Progenitor cell of endocrine pancreas (in vitro differentiated cells): Measurements from ENCODE around the gene ECHDC3. TPM values are rescaled to one million over a fixed set of nuclear protein-coding genes. Genes with fewer than 3 reads are reported as not detected.
"Not testable (repeated sequence)": the region's sequence is repeated elsewhere in the genome, so short reads cannot be mapped to it uniquely, and the experiment has no call there.

Source experiments
- DNase-seq: peaks from one replicate; pipeline ENCODE4 v3.0.0; 2021; ENCODE audit warnings: low spot score; ENCODE audit not compliant: unreplicated experiment
- H3K27ac Mint-ChIP-seq: 2 replicates; pipeline ENCODE4 v1.8.0; 2021; ENCODE audit warnings: mild to moderate bottlenecking, moderate library complexity, mixed read lengths
- H3K27me3 Mint-ChIP-seq: 2 replicates; pipeline ENCODE4 v1.8.0; 2021; ENCODE audit warnings: mixed read lengths
- H3K36me3 Mint-ChIP-seq: 2 replicates; pipeline ENCODE4 v1.8.0; 2022; ENCODE audit warnings: mixed read lengths; ENCODE audit not compliant: insufficient read depth
- H3K4me1 Mint-ChIP-seq: 2 replicates; pipeline ENCODE4 v1.8.0; 2021; ENCODE audit warnings: low read depth, mixed read lengths
- H3K4me3 Mint-ChIP-seq: 2 replicates; pipeline ENCODE4 v1.8.0; 2021; ENCODE audit warnings: low read depth, mild to moderate bottlenecking, moderate library complexity, mixed read lengths
- H3K9me3 Mint-ChIP-seq: 2 replicates; pipeline ENCODE4 v1.8.0; 2021; ENCODE audit warnings: low read depth, mixed read lengths
- CTCF ChIP-seq: fragments of 200-600 bp; sonication (generic); IDR thresholded peaks from one replicate; pipeline ENCODE4 v1.5.0; 2021; ENCODE audit warnings: antibody characterized with exemption, mild to moderate bottlenecking; ENCODE audit not compliant: unreplicated experiment
- total RNA-seq: library from RNA; stranded (reverse); gene quantifications from 2 replicates; pipeline ENCODE4 v1.2.1, GENCODE V29; 2021

Gene ECHDC3
- total RNA-seq, 1 donor from 2014 or later: 2.3 TPM

GRCh38 chr10:11704092-11704491, 38.1 kb upstream of the ECHDC3 start:
- Mint-ChIP-seq H3K36me3 (no peaks in the 10 kb centered on the region), H3K27ac (no peak overlapping the region), H3K27me3 (peaks cover 4% of the 10 kb centered on the region), H3K4me3 (no peak overlapping the region), H3K9me3 (no peaks in the 10 kb centered on the region), H3K4me1 (peaks cover 23% of the 10 kb centered on the region)
- TF ChIP-seq CTCF: no peak
- DNase-seq: no peak

GRCh38 chr10:11705722-11706121, 36.5 kb upstream of the ECHDC3 start:
- Mint-ChIP-seq H3K36me3 (no peaks in the 10 kb centered on the region), H3K9me3 (no peaks in the 10 kb centered on the region), H3K4me1 (peaks cover 14% of the 10 kb centered on the region), H3K27me3 (peaks cover 4% of the 10 kb centered on the region), H3K27ac (no peak overlapping the region), H3K4me3 (no peak overlapping the region)
- DNase-seq: no peak
- no peak for TF ChIP-seq CTCF

DNA sequence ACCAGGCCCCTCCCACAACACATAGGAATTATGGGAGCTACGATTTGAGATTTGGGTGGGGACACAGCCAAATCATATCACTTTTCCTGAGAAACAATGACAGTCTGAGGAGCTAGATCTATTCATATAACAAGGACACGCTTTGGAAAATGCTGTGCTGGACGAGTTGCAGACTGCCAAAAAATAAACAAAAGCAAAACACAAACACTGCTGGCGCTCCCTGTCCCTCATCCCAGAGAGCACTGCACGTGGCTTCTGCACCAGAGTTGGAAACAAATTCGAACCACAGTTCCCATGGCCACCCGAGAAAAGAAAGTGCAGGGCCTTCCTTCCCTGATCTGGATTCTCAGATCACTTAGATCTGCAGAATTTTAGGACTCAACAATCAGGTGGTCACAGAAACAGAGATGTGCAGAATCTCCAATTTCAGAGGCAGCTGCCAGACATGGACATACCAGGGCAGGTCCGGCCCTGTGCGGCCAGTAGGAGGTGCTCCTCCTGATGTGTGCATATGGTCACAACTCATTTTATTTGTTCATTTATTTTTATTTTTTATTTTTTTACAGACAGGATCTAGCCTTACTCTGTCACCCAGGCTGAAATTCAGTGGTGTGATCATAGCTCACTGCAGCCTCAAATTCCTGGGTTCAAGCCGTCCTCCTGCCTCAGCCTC, 35.2 kb upstream of the ECHDC3 start:
- Mint-ChIP-seq H3K36me3 (no peaks in the 10 kb centered on the region), H3K27ac (no peak overlapping the region), H3K27me3 (peaks cover 8% of the 10 kb centered on the region), H3K9me3 (no peaks in the 10 kb centered on the region), H3K4me1 (peaks cover 14% of the 10 kb centered on the region), H3K4me3 (no peak overlapping the region)
- TF ChIP-seq CTCF: peak; percentile 9
- DNase-seq: no peak

- Mint-ChIP-seq H3K4me1 (peaks cover 14% of the 10 kb centered on the region), H3K27me3 (peaks cover 14% of the 10 kb centered on the region), H3K36me3 (no peaks in the 10 kb centered on the region), H3K4me3 (no peak overlapping the region), H3K9me3 (no peaks in the 10 kb centered on the region), H3K27ac (no peak overlapping the region)
- no peak for DNase-seq
- TF ChIP-seq CTCF: no peak
Observed at GRCh38 chr10:11707624-11708350, 34.4 kb upstream of the ECHDC3 start.

DNA sequence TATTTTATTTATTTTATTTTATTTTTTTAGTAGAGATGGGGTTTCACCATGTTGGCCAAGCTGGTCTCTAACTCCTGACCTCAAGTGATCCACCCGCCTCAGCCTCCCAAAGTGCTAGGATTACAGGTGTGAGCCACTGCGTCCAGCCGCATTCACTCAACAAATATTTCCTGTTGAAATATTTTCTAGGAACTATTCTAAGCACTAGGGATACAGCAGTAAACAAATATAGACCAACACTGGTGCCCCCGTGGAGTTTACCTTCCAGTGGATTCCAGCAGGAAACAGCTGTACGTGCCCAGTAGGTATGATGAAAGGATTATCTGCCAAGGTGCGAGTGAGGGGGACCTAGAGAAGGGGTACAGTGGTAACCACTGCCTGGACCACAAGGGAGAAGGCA, 33.4 kb upstream of the ECHDC3 start:
- H3K27ac Mint-ChIP-seq, H3K9me3 Mint-ChIP-seq, H3K4me3 Mint-ChIP-seq, DNase-seq, H3K36me3 Mint-ChIP-seq: not testable (repeated sequence)
- peaks cover 20% of the 10 kb centered on the region for H3K27me3 Mint-ChIP-seq
- H3K4me1 Mint-ChIP-seq: peaks cover 14% of the 10 kb centered on the region

GRCh38 chr10:11712744-11713143, 29.4 kb upstream of the ECHDC3 start:
- no peak for DNase-seq
- TF ChIP-seq CTCF: no peak
- Mint-ChIP-seq H3K36me3 (no peaks in the 10 kb centered on the region), H3K9me3 (no peaks in the 10 kb centered on the region), H3K27ac (peak overlapping the region; percentile 19), H3K27me3 (peaks cover 20% of the 10 kb centered on the region), H3K4me3 (no peak overlapping the region), H3K4me1 (peaks cover 19% of the 10 kb centered on the region)
